Hepatocyte (in vitro differentiated cells): ENCODE measurements around the gene PSG5. TPM values are rescaled to one million over a fixed set of nuclear protein-coding genes. Genes with fewer than 3 reads are reported as not detected.
"Not testable (repeated sequence)": the region's sequence is repeated elsewhere in the genome, so short reads cannot be mapped to it uniquely, and the experiment has no call there.

Source experiments
- DNase-seq: peaks from one replicate; pipeline ENCODE4 v3.0.0-alpha.2; 2016; ENCODE audit warnings: low spot score
- H2AFZ ChIP-seq: fragments of 200-600 bp; sonication (generic); 2 replicates; pipeline ENCODE4 v1.6.0; 2016; ENCODE audit warnings: antibody characterized with exemption, mild to moderate bottlenecking
- H3K27ac ChIP-seq: fragments of 200-600 bp; sonication (generic); 2 replicates; pipeline ENCODE4 v1.5.1; 2016; ENCODE audit warnings: mild to moderate bottlenecking
- H3K27me3 ChIP-seq: fragments of 200-600 bp; sonication (generic); 2 replicates; pipeline ENCODE4 v1.6.1; 2016
- H3K36me3 ChIP-seq: fragments of 200-600 bp; sonication (generic); replicated peaks from 2 replicates; pipeline ENCODE4 v1.5.1; 2016; ENCODE audit warnings: low read depth; ENCODE audit not compliant: insufficient read depth
- H3K4me1 ChIP-seq: fragments of 200-600 bp; sonication (generic); 2 replicates; pipeline ENCODE4 v1.5.1; 2016; ENCODE audit warnings: mild to moderate bottlenecking, moderate library complexity; ENCODE audit not compliant: insufficient read depth
- H3K4me2 ChIP-seq: fragments of 200-600 bp; sonication (generic); 2 replicates; pipeline ENCODE4 v1.6.0; 2016
- H3K4me3 ChIP-seq: fragments of 200-600 bp; sonication (generic); 2 replicates; pipeline ENCODE4 v1.5.1; 2016; ENCODE audit warnings: mild to moderate bottlenecking
- H3K79me2 ChIP-seq: fragments of 200-600 bp; sonication (generic); 2 replicates; pipeline ENCODE4 v1.6.0; 2017; ENCODE audit warnings: mild to moderate bottlenecking
- H3K9me2 ChIP-seq: fragments of 200-600 bp; sonication (generic); replicated peaks from 2 replicates; pipeline ENCODE4 v1.6.0; 2017; ENCODE audit warnings: mild to moderate bottlenecking; ENCODE audit not compliant: insufficient read depth
- H3K9me3 ChIP-seq: fragments of 200-600 bp; sonication (generic); 2 replicates; pipeline ENCODE4 v1.5.1; 2016; ENCODE audit warnings: low read depth, mild to moderate bottlenecking
- H4K20me1 ChIP-seq: fragments of 200-600 bp; sonication (generic); 2 replicates; pipeline ENCODE4 v1.6.0; 2016; ENCODE audit warnings: mild to moderate bottlenecking; ENCODE audit not compliant: insufficient read depth, poor library complexity, severe bottlenecking
- CTCF ChIP-seq: fragments of 200-600 bp; sonication (generic); IDR thresholded peaks from 2 replicates; pipeline ENCODE4 v1.5.1; 2016; ENCODE audit warnings: antibody characterized with exemption, mild to moderate bottlenecking; ENCODE audit not compliant: poor library complexity
- EZH2 ChIP-seq: fragments of 200-600 bp; sonication (generic); IDR thresholded peaks from 2 replicates; pipeline ENCODE4 v1.6.1; 2016; ENCODE audit warnings: antibody characterized with exemption, mild to moderate bottlenecking, borderline replicate concordance
- EZH2phosphoT487 ChIP-seq: fragments of 200-600 bp; sonication (generic); IDR thresholded peaks from one replicate; pipeline ENCODE4 v1.6.1; 2018; ENCODE audit warnings: antibody characterized with exemption, mild to moderate bottlenecking, low read depth, moderate library complexity; ENCODE audit not compliant: unreplicated experiment, severe bottlenecking
- WGBS: methylation state at CpG from one replicate; pipeline ENCODE4 v1.1.6; 2016; ENCODE audit warnings: low lambda C conversion rate; ENCODE audit errors: missing lambda C conversion rate; 5-methylcytosine and 5-hydroxymethylcytosine counted together
- polyA plus RNA-seq: library from polyadenylated mRNA; unstranded; fragments of >200 nt; fragmentation: Nextera tagmentation; extraction: Ambion mirVana; gene quantifications from 2 replicates; pipeline ENCODE4 v1.2.1, GENCODE V29; 2016
- total RNA-seq: library from RNA; depleted of rRNA; stranded (reverse); fragments of >200 nt; gene quantifications from 2 replicates; pipeline ENCODE4 v1.2.3, GENCODE V29; 2014

PSG5 gene
- total and polyA plus RNA-seq, 2 experiments from 2014 or later: 0.23 to 0.27 TPM

- no peak overlapping the region for H3K4me2 ChIP-seq
- no peaks in the 10 kb centered on the region for H3K27me3 ChIP-seq
- TF ChIP-seq CTCF (no peak), EZH2 (no peak), EZH2phosphoT487 (no peak)
- H3K27ac ChIP-seq: no peak overlapping the region
- WGBS: 42% methylated on average over 2 of the region's 2 CpGs
- H3K79me2 ChIP-seq: no peaks in the 10 kb centered on the region
- H3K36me3 ChIP-seq: no peaks in the 10 kb centered on the region
- H2AFZ ChIP-seq: no peak overlapping the region
- no peak overlapping the region for H3K4me3 ChIP-seq
- H3K9me3 ChIP-seq: no peaks in the 10 kb centered on the region
- H4K20me1 ChIP-seq: no peaks in the 10 kb centered on the region
- H3K9me2 ChIP-seq: no peaks in the 10 kb centered on the region
- H3K4me1 ChIP-seq: no peaks in the 10 kb centered on the region
- no peak for DNase-seq
Observed at GRCh38 chr19:43124360-43124759, 62.0 kb downstream of the PSG5 start.

GRCh38 chr19:43120433-43121026 lies 65.8 kb downstream of the PSG5 start:
- H2AFZ ChIP-seq: not testable (repeated sequence)

DNA sequence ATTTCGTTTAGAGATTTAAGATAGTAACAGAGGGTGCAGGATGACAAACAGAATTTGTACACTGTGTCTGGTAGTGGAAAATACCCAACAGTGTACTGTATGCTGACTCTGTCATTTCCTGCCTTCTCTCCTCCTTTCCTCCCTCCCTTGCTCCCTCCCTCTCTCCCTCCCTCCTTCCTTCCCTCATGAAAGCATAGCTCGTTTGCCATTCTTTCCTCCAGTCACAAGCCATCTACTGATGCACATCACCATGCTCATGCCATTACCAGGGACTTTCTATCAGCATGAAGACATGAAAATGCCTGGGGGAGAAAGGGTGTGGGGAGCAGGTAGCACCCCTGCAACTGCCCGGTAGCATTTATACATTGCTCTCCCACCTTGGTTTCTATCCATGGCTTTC lies 66.8 kb downstream of the PSG5 start:
- H2AFZ ChIP-seq, H3K36me3 ChIP-seq, H4K20me1 ChIP-seq, H3K79me2 ChIP-seq, H3K9me3 ChIP-seq, H3K4me3 ChIP-seq, H3K27ac ChIP-seq, DNase-seq, H3K4me2 ChIP-seq, H3K4me1 ChIP-seq, H3K9me2 ChIP-seq, H3K27me3 ChIP-seq: not testable (repeated sequence)
- WGBS: 72% methylated on average over 3 of the region's 3 CpGs

More at GRCh38 chr19:43120433-43121026, 65.8 kb downstream of the PSG5 start:
- not testable (repeated sequence) for H3K4me2 ChIP-seq, H3K27ac ChIP-seq, DNase-seq, H3K9me2 ChIP-seq, H3K27me3 ChIP-seq, H3K4me1 ChIP-seq, H3K9me3 ChIP-seq, H4K20me1 ChIP-seq, H3K36me3 ChIP-seq, H3K79me2 ChIP-seq, H3K4me3 ChIP-seq
- WGBS: 65% methylated on average over 11 of the region's 11 CpGs

Other genes with a start within 250 kb of the PSG5 start
- not detected in 2 replicates for gene PSG7, start 249.3 kb downstream of the PSG5 start, total RNA-seq
- gene PSG7, start 249.3 kb downstream of the PSG5 start, polyA plus RNA-seq: not detected in 2 replicates
- not detected in 2 replicates for gene PSG11, start 160.1 kb downstream of the PSG5 start, total RNA-seq
- not detected in 2 replicates for gene PSG11, start 160.1 kb downstream of the PSG5 start, polyA plus RNA-seq
- gene PSG2, start 103.8 kb downstream of the PSG5 start, total RNA-seq: not detected in 2 replicates
- not detected in 2 replicates for gene PSG2, start 103.8 kb downstream of the PSG5 start, polyA plus RNA-seq
- gene PSG4, start 19.1 kb upstream of the PSG5 start, total RNA-seq: not detected in 2 replicates
- not detected in 2 replicates for gene PSG4, start 19.1 kb upstream of the PSG5 start, polyA plus RNA-seq
- 0.17 TPM in 1 of 2 replicates, not detected in the other for gene PSG9, start 83.0 kb upstream of the PSG5 start, total RNA-seq
- not detected in 2 replicates for gene PSG9, start 83.0 kb upstream of the PSG5 start, polyA plus RNA-seq
- 0.30 and 1.2 TPM in 2 replicates for gene CD177, start 167.2 kb upstream of the PSG5 start, total RNA-seq
- gene CD177, start 167.2 kb upstream of the PSG5 start, polyA plus RNA-seq: 0.49 TPM in 1 of 2 replicates, not detected in the other
- not detected in 2 replicates for gene TEX101, start 228.4 kb upstream of the PSG5 start, total RNA-seq
- gene TEX101, start 228.4 kb upstream of the PSG5 start, polyA plus RNA-seq: not detected in 2 replicates